ENCODE measurements around the gene LKAAEAR1.

GRCh38 chr20:64076061-64076997, 7.9 kb downstream of the LKAAEAR1 start:
- TF ChIP-seq POLR2AphosphoS5 (IDR thresholded peaks at IDR 0.05; ENCODE audit: low read depth): no peak
- no peak for TF ChIP-seq EZH2 (IDR thresholded peaks at IDR 0.05; ENCODE audit: low read depth, unreplicated experiment)
- TF ChIP-seq CTCF (conservative IDR thresholded peaks at IDR 0.05; ENCODE audit: low read depth in 2 of 2): no peak
- no peak for TF ChIP-seq EZH2phosphoT487 (IDR thresholded peaks at IDR 0.05; ENCODE audit: unreplicated experiment)
- no peak for TF ChIP-seq JUNB (IDR thresholded peaks at IDR 0.05; ENCODE audit: unreplicated experiment)
- TF ChIP-seq REST (IDR thresholded peaks at IDR 0.05; ENCODE audit: unreplicated experiment): no peak
- no peak for TF ChIP-seq CREB1 (CRISPR knock-in tag; IDR thresholded peaks at IDR 0.05; ENCODE audit: low read depth)
- no peak for TF ChIP-seq ETS1 (IDR thresholded peaks at IDR 0.05)
- TF ChIP-seq ZNF114 (CRISPR knock-in tag; IDR thresholded peaks at IDR 0.05): no peak
- no peak for TF ChIP-seq ZNF331 (CRISPR knock-in tag; IDR thresholded peaks at IDR 0.05; ENCODE audit: low read depth)
- TF ChIP-seq STAT1 (IDR thresholded peaks at IDR 0.05; ENCODE audit: unreplicated experiment): no peak
